ENCODE data around the gene FTH1.

FTH1 gene

DNA sequence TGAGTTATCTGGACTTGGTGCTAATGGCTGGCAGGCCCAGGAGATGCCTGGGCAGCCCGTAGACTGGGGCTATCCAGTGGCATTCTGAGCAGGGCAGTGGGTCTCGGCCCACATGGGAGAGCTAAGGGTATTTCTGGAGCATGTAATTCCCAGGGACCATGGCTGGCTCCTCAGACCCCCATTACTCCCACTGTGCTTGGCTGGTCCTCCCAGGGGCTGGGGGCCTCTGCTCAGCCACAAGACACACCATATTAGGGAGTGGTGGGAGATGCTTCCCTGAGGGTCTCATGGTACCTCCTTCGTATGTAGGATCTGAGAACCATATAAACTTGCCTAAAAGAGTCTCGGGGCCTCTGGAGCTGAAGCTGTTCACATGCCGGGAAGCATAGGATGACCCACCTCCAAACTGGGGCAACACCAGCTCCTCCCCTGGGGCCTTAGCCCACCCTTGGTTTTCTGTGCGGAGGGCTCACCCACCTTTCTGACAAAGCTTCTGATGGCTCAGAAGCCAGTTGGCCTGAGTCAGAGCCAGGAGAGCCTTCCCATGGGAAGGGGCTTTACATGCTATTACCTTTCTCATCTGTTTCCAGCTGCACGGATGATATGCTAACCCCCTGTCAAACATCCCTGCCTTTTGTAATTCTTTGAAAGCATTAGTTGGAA is 9.5 kb upstream of the FTH1 start:
- Histone ChIP-seq H3K9me3 (ENCODE audit: insufficient read depth, low read depth, low read length) (no peaks in the 10 kb centered on the region), H3K36me3 (ENCODE audit: insufficient read depth, low read length) (no peaks in the 10 kb centered on the region), H3K9ac (ENCODE audit: low read depth, low read length) (no peak overlapping the region), H3K27me3 (ENCODE audit: insufficient read depth, low read length) (0 out of 2 replicates have a peak, but pooled peaks cover 3% of the 10 kb centered on the region), H3K27ac (ENCODE audit: low read depth, low read length) (no peak overlapping the region), H3K4me1 (ENCODE audit: insufficient read depth, low read length) (peaks cover 12% of the 10 kb centered on the region), H3K4me3 (ENCODE audit: low read length) (no peak overlapping the region)
- WGBS: 81% methylated on average over 7 of the region's 7 CpGs

- H3K36me3 ChIP-seq (ENCODE audit: insufficient read depth, low read length): no peaks in the 10 kb centered on the region
- no peak overlapping the region for H3K27ac ChIP-seq (ENCODE audit: low read depth, low read length)
- H3K9me3 ChIP-seq (ENCODE audit: insufficient read depth, low read depth, low read length): no peaks in the 10 kb centered on the region
- no peak overlapping the region for H3K9ac ChIP-seq (ENCODE audit: low read depth, low read length)
- H3K27me3 ChIP-seq (ENCODE audit: insufficient read depth, low read length): 0 out of 2 replicates have a peak, but pooled peaks cover 3% of the 10 kb centered on the region
- peaks cover 15% of the 10 kb centered on the region for H3K4me1 ChIP-seq (ENCODE audit: insufficient read depth, low read length)
- WGBS: 91% methylated on average over 8 of the region's 8 CpGs
- H3K4me3 ChIP-seq (ENCODE audit: low read length): no peak overlapping the region
These were observed 9.0 kb upstream of the FTH1 start for GRCh38 chr11:61976420-61976800.

- 92% methylated on average over 14 of the region's 15 CpGs for WGBS
- no peak overlapping the region for H3K27ac ChIP-seq (ENCODE audit: low read depth, low read length)
- H3K9ac ChIP-seq (ENCODE audit: low read depth, low read length): no peak overlapping the region
- no peak overlapping the region for H3K4me3 ChIP-seq (ENCODE audit: low read length)
- no peaks in the 10 kb centered on the region for H3K9me3 ChIP-seq (ENCODE audit: insufficient read depth, low read depth, low read length)
- no peaks in the 10 kb centered on the region for H3K36me3 ChIP-seq (ENCODE audit: insufficient read depth, low read length)
- peaks cover 20% of the 10 kb centered on the region for H3K4me1 ChIP-seq (ENCODE audit: insufficient read depth, low read length)
- H3K27me3 ChIP-seq (ENCODE audit: insufficient read depth, low read length): no peaks in the 10 kb centered on the region
These were observed 8.4 kb upstream of the FTH1 start for GRCh38 chr11:61975638-61976419.

GRCh38 chr11:61974766-61975631 is 7.6 kb upstream of the FTH1 start:
- no peak overlapping the region for H3K9ac ChIP-seq (ENCODE audit: low read depth, low read length)
- WGBS: 83% methylated on average over 14 of the region's 14 CpGs

GRCh38 chr11:61973476-61974162 is 6.2 kb upstream of the FTH1 start:
- peaks cover 24% of the 10 kb centered on the region for H3K4me1 ChIP-seq (ENCODE audit: insufficient read depth, low read length)
- no peaks in the 10 kb centered on the region for H3K9me3 ChIP-seq (ENCODE audit: insufficient read depth, low read depth, low read length)
- H3K4me3 ChIP-seq (ENCODE audit: low read length): no peak overlapping the region
- no peaks in the 10 kb centered on the region for H3K27me3 ChIP-seq (ENCODE audit: insufficient read depth, low read length)
- no peak overlapping the region for H3K27ac ChIP-seq (ENCODE audit: low read depth, low read length)
- no peaks in the 10 kb centered on the region for H3K36me3 ChIP-seq (ENCODE audit: insufficient read depth, low read length)
- H3K9ac ChIP-seq (ENCODE audit: low read depth, low read length): no peak overlapping the region
- 85% methylated on average over 10 of the region's 10 CpGs for WGBS

More at GRCh38 chr11:61974766-61975631, 7.6 kb upstream of the FTH1 start:
- Histone ChIP-seq H3K36me3 (ENCODE audit: insufficient read depth, low read length) (no peaks in the 10 kb centered on the region), H3K4me3 (ENCODE audit: low read length) (no peak overlapping the region), H3K27ac (ENCODE audit: low read depth, low read length) (no peak overlapping the region), H3K27me3 (ENCODE audit: insufficient read depth, low read length) (no peaks in the 10 kb centered on the region), H3K4me1 (ENCODE audit: insufficient read depth, low read length) (peaks cover 20% of the 10 kb centered on the region), H3K9me3 (ENCODE audit: insufficient read depth, low read depth, low read length) (no peaks in the 10 kb centered on the region)

GRCh38 chr11:61972672-61973475 is 5.4 kb upstream of the FTH1 start:
- Histone ChIP-seq H3K4me3 (ENCODE audit: low read length) (no peak overlapping the region), H3K9me3 (ENCODE audit: insufficient read depth, low read depth, low read length) (no peaks in the 10 kb centered on the region), H3K36me3 (ENCODE audit: insufficient read depth, low read length) (no peaks in the 10 kb centered on the region), H3K27me3 (ENCODE audit: insufficient read depth, low read length) (no peaks in the 10 kb centered on the region), H3K9ac (ENCODE audit: low read depth, low read length) (peak overlapping the region; percentile 70), H3K4me1 (ENCODE audit: insufficient read depth, low read length) (peaks cover 28% of the 10 kb centered on the region), H3K27ac (ENCODE audit: low read depth, low read length) (peak overlapping the region; percentile 80)
- WGBS: 86% methylated on average over 11 of the region's 11 CpGs

DNA sequence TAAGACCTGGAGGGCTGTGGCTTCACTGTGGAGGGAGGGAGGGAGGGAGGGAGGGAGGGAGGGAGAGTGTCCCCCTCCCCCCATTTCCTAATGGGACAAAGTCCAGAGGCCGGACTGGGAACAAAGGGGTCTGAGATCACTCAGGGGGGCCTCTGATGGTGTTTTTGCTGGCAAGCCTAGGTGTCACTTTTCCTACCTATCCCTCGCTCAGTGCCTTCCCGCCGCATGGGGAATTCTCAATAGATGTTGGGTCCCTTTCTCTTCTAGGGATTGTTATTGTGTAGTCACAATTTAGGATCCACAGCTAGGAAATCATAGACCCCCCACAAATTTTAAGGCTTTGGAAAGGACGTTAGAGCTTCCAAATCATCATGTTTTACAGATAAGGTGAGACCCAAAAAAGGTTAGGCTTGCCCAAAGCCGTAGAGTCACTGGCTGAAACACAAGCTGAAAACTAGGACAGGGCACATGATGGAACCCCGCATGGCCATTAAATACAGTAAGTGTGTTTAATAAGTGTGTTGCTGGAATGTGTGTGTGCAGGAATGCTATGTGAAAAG is 4.8 kb upstream of the FTH1 start:
- Histone ChIP-seq H3K4me3 (ENCODE audit: low read length) (no peak overlapping the region), H3K9me3 (ENCODE audit: insufficient read depth, low read depth, low read length) (no peaks in the 10 kb centered on the region), H3K4me1 (ENCODE audit: insufficient read depth, low read length) (peaks cover 28% of the 10 kb centered on the region), H3K36me3 (ENCODE audit: insufficient read depth, low read length) (no peaks in the 10 kb centered on the region), H3K27ac (ENCODE audit: low read depth, low read length) (peak overlapping the region; percentile 80), H3K27me3 (ENCODE audit: insufficient read depth, low read length) (no peaks in the 10 kb centered on the region), H3K9ac (ENCODE audit: low read depth, low read length) (peak overlapping the region; percentile 70)
- WGBS: 49% methylated on average over 4 of the region's 7 CpGs

GRCh38 chr11:61971248-61972111 is 4.0 kb upstream of the FTH1 start:
- peak overlapping the region; percentile 72 for H3K27ac ChIP-seq (ENCODE audit: low read depth, low read length)
- H3K36me3 ChIP-seq (ENCODE audit: insufficient read depth, low read length): peaks cover 2% of the 10 kb centered on the region; the same call in 1 of the 2 replicates
- no peak overlapping the region for H3K4me3 ChIP-seq (ENCODE audit: low read length)
- peaks cover 28% of the 10 kb centered on the region for H3K4me1 ChIP-seq (ENCODE audit: insufficient read depth, low read length)
- H3K9me3 ChIP-seq (ENCODE audit: insufficient read depth, low read depth, low read length): no peaks in the 10 kb centered on the region
- peak overlapping the region; percentile 48 for H3K9ac ChIP-seq (ENCODE audit: low read depth, low read length)
- H3K27me3 ChIP-seq (ENCODE audit: insufficient read depth, low read length): no peaks in the 10 kb centered on the region
- 47% methylated on average over 16 of the region's 16 CpGs for WGBS

GRCh38 chr11:61969838-61970662 is 2.6 kb upstream of the FTH1 start:
- Histone ChIP-seq H3K4me1 (ENCODE audit: insufficient read depth, low read length) (peaks cover 28% of the 10 kb centered on the region), H3K9me3 (ENCODE audit: insufficient read depth, low read depth, low read length) (no peaks in the 10 kb centered on the region), H3K36me3 (ENCODE audit: insufficient read depth, low read length) (peaks cover 14% of the 10 kb centered on the region), H3K9ac (ENCODE audit: low read depth, low read length) (no peak overlapping the region), H3K4me3 (ENCODE audit: low read length) (no peak overlapping the region), H3K27me3 (ENCODE audit: insufficient read depth, low read length) (no peaks in the 10 kb centered on the region), H3K27ac (ENCODE audit: low read depth, low read length) (no peak overlapping the region)
- 96% methylated on average over 2 of the region's 2 CpGs for WGBS

Measured in HUES64 (cell line).